Esophagus squamous epithelium (tissue), 5 donors: Measurements from ENCODE around the gene PWP1. TPM values are rescaled to one million over a fixed set of nuclear protein-coding genes. Genes with fewer than 3 reads are reported as not detected.

Source experiments
- DNase-seq: peaks from one replicate; lab custom pipeline; 2025; lab: John Stamatoyannopoulos, UW
- H3K27ac ChIP-seq, 4 donors: fragments of 200-600 bp; sonication (generic); one replicate each; pipeline ENCODE4 v1.5.1; 2016 to 2019; ENCODE audit warnings: mild to moderate bottlenecking in 1 of 4
- H3K27me3 ChIP-seq, 4 donors: fragments of 200-600 bp; sonication (generic); 1 replicate in 3 of 4; 2 replicates in 1 of 4; pipeline versions ENCODE4 v1.5.1 to v1.6.0; 2017 to 2021; ENCODE audit warnings: antibody characterized with exemption in 1 of 4
- H3K36me3 ChIP-seq, 3 donors: fragments of 200-600 bp; sonication (generic); one replicate each; pipeline ENCODE4 v1.5.1; 2016 to 2019
- H3K4me1 ChIP-seq, 3 donors: fragments of 200-600 bp; sonication (generic); one replicate each; pipeline ENCODE4 v1.5.1; 2017 to 2019
- H3K4me3 ChIP-seq, 4 donors: fragments of 200-600 bp; sonication (generic); 1 replicate in 3 of 4; 2 replicates in 1 of 4; pipeline ENCODE4 v1.5.1; 2016 to 2019; ENCODE audit warnings: mild to moderate bottlenecking in 2 of 4, moderate library complexity in 1 of 4
- H3K9me3 ChIP-seq, 3 donors: fragments of 200-600 bp; sonication (generic); one replicate each; pipeline ENCODE4 v1.5.1; 2016 to 2019
- POLR2A ChIP-seq, 4 donors: fragments of 450-650 bp; IDR thresholded peaks; one replicate each; pipeline ENCODE4 v1.6.1; 2017; ENCODE audit warnings: antibody characterized with exemption in 4 of 4, mild to moderate bottlenecking in 4 of 4, moderate library complexity in 3 of 4
- WGBS, 2 donors: methylation state at CpG; one replicate each; pipeline ENCODE4 v1.1.5; 2018; 5-methylcytosine and 5-hydroxymethylcytosine counted together
- intact Hi-C: fragments of 100-400 bp; cut with DNase I; formaldehyde crosslinking; loops from one replicate; pipeline ENCODE4 v1.15.0; 2022
- total RNA-seq, 4 donors: library from RNA; depleted of rRNA; stranded (reverse); fragments of >200 nt; gene quantifications; one replicate each; pipeline ENCODE4 v1.1.0, GENCODE V29; 2016
- TF ChIP-seq, protein P1 (sequence below), 6 experiments: fragments of 450-650 bp in 4 of 6; fragments of 200-600 bp in 2 of 6; sonication (generic) in 2 of 6; IDR thresholded peaks; one replicate each; pipeline ENCODE4 v1.5.1; 2016 to 2019; ENCODE audit warnings: antibody characterized with exemption in 6 of 6, mild to moderate bottlenecking in 4 of 6, moderate library complexity in 4 of 6
- donor health status: DM: yes; HTN: yes; CAD: no.

Gene PWP1
- total RNA-seq: 10 to 100 TPM; 36.9 to 91.0 (median 48.7) TPM

DNA sequence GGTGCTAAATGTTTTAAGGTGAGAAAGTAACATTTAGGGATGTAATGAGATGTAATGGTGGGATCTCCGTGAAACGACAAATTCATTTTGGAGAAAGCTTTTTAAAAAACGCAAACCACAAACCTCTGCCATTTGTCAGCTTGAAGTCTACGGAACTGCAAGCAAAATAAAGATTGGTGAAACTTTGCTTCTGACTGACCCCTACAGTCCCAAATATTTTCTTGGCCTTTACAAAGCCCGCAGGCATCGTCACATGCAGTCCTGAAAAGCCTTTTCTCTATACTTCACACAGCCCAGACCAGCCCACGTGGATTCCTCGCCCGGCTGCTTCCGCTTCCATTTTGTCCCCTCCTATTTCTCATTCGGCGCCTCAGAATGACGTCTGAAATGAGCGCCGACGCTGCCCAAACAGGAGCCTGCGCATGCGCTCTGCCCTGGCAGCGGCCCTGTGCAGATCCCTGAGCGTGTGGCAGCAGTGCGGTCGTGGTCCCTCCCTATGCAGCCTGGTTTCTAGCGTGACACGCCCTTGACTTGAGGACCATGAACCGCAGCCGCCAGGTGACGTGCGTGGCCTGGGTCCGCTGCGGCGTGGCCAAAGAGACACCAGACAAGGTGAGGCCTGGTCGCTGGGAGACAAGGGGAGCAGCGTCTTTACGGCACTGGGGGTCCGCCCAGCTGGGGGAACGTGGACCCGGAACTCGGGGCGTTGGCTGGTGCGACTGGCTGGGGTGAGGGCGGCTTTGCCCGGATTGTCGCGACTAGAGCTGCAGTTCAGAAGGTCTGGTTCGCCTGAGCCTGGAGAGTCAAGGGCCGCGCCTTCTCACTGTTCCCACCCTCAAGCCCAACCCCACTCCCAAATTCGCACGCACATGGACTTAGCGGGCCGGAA lies at the start of gene PWP1:
PWP1 (plus strand) TSS at position 440 of the 889 bp plus-strand sequence; CDS start at position 541, 101 bp downstream.
- WGBS, 2 donors: 0% methylated on average over 18 to 24 of the region's 51 CpGs
- H3K27me3 ChIP-seq: no peaks in the 10 kb centered on the region
- intact Hi-C loops: loop anchor here (10.0 kb wide), 1 partner anchor 69 kb away; no protein-coding TSS in a partner anchor
- peaks cover 13 to 25% (median 18%) of the 10 kb centered on the region in 3 donors for H3K36me3 ChIP-seq
- H3K27ac ChIP-seq: peak within 1 kb of the TSS; percentile 72 to 93 (median 88)
- DNase-seq: peak; percentile 77
- H3K9me3 ChIP-seq: no peaks in the 10 kb centered on the region
- H3K4me3 ChIP-seq: peak within 1 kb of the TSS; percentile 79 to 95 (median 83)
- TF ChIP-seq, protein P1, sequence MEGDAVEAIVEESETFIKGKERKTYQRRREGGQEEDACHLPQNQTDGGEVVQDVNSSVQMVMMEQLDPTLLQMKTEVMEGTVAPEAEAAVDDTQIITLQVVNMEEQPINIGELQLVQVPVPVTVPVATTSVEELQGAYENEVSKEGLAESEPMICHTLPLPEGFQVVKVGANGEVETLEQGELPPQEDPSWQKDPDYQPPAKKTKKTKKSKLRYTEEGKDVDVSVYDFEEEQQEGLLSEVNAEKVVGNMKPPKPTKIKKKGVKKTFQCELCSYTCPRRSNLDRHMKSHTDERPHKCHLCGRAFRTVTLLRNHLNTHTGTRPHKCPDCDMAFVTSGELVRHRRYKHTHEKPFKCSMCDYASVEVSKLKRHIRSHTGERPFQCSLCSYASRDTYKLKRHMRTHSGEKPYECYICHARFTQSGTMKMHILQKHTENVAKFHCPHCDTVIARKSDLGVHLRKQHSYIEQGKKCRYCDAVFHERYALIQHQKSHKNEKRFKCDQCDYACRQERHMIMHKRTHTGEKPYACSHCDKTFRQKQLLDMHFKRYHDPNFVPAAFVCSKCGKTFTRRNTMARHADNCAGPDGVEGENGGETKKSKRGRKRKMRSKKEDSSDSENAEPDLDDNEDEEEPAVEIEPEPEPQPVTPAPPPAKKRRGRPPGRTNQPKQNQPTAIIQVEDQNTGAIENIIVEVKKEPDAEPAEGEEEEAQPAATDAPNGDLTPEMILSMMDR (IDR thresholded peaks at IDR 0.05): peak in 1 of 6 experiments; percentile 41
- TF ChIP-seq POLR2A (IDR thresholded peaks at IDR 0.05): peak in 3 of 4 donors; percentile 64 to 73 (median 68)
- H3K4me1 ChIP-seq: peaks cover 10 to 28% (median 13%) of the 10 kb centered on the region in 3 donors

DNA sequence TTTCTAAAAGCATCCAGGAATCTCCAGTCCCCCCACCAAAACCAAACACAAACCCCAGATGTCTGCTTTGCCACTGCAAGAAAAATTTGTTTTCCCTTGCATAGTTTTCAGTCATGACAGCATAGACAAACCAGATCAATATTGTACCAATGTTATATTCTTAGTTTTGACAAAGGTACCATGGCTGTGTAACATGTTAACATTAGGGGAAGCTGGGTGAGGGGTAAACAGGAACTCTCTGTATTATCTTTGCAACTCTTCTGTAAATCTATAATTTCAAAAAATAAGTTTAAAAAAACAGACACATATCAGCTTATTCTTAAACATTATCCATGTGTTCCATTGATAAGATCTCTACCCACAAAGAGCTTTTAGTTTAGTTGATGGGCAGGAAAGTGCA lies 44.4 kb upstream of the PWP1 start:
- no peak for TF ChIP-seq POLR2A (IDR thresholded peaks at IDR 0.05)
- TF ChIP-seq, protein P1 (IDR thresholded peaks at IDR 0.05): no peak
- no peaks in the 10 kb centered on the region for H3K27me3 ChIP-seq
- H3K9me3 ChIP-seq: no peaks in the 10 kb centered on the region
- H3K4me3 ChIP-seq: no peak overlapping the region
- H3K4me1 ChIP-seq: no peaks in the 10 kb centered on the region
- intact Hi-C loops: no loop called here
- DNase-seq: no peak
- peaks cover 0 to 80% (median 0%) of the 10 kb centered on the region in 3 donors for H3K36me3 ChIP-seq
- no peak overlapping the region for H3K27ac ChIP-seq

DNA sequence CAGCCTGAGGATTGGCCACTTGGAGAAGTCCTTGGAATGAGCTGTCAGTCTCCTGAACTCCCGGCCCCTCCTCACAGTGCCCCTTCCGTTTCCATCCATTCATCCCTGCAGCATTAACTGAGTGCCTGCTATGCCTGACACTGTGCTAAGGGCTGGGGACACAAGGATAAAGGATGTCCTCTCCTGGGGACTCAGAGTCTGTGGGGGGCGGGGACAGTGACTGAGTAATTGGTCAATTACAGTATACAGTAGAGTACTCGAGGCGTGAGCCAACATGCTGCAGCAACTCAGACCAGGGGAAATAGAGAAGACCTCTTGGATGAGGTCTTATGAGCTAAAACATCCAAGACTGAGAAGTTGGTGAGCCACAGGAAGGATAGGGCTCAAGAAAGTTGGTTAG lies 43.4 kb upstream of the PWP1 start:
- peaks cover 0 to 85% (median 0%) of the 10 kb centered on the region in 3 donors for H3K36me3 ChIP-seq
- no peak overlapping the region for H3K27ac ChIP-seq
- H3K4me1 ChIP-seq: no peaks in the 10 kb centered on the region
- 80 to 93% methylated on average over 2 to 4 of the region's 5 CpGs for WGBS, 2 donors
- H3K27me3 ChIP-seq: no peaks in the 10 kb centered on the region
- no peak overlapping the region for H3K4me3 ChIP-seq
- intact Hi-C loops: no loop called here
- DNase-seq: no peak
- no peaks in the 10 kb centered on the region for H3K9me3 ChIP-seq
- TF ChIP-seq, protein P1 (IDR thresholded peaks at IDR 0.05): no peak
- TF ChIP-seq POLR2A (IDR thresholded peaks at IDR 0.05): no peak

DNA sequence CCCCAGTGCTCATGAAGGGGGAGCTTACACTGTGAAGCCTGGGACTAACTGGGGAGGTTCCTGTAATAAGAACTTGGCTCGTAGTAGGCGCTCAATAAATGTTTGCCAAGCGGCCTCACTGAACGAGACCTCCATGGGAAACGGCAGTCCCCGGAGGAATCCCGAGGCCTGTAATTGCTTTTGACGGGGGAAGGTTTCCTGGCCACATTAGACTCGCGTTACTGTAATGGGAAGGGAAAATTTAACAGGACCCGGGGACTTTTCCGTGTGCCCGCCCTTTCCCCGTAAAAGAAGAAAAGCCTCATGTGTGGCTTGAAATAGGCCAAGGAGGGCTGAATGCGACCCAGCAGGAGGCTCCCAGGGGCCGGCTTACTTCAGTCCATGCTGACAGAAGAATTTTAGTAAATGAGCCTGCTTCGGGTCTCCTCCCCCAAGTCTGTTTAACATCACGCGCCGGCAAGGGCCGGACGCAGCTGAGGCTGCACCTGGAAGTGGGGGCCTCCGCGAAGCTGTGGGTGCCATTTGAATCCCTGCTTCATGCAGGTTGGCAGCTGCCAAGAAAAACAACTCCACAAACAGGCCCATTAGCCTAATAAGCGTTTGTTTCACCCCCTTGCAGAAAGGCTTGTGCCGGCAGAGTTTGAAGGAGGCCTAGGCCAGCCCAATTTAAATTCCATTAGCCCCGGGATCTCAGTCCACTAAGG lies 39.8 kb upstream of the PWP1 start:
- H3K27me3 ChIP-seq: no peaks in the 10 kb centered on the region
- TF ChIP-seq POLR2A (IDR thresholded peaks at IDR 0.05): no peak
- TF ChIP-seq, protein P1 (IDR thresholded peaks at IDR 0.05): no peak
- H3K36me3 ChIP-seq: peaks cover 0 to 70% (median 0%) of the 10 kb centered on the region in 3 donors
- DNase-seq: no peak
- 66% methylated on average over 20 to 27 of the region's 27 CpGs for WGBS, 2 donors
- peak overlapping the region in 1 of 4 donors; percentile 34 for H3K4me3 ChIP-seq
- intact Hi-C loops: no loop called here
- H3K9me3 ChIP-seq: no peaks in the 10 kb centered on the region
- H3K27ac ChIP-seq: peak overlapping the region in 1 of 4 donors; percentile 34
- no peaks in the 10 kb centered on the region for H3K4me1 ChIP-seq
